IPS-15b (cell line): ENCODE measurements around the gene GRWD1.
A peak's percentile ranks its signal among the peaks of the same experiment; 100 is the strongest.

ENCODE experiments used
- H3K27me3 ChIP-seq: one replicate; pipeline ENCODE4 v1.6.1; 2013; ENCODE audit warnings: low read length; ENCODE audit not compliant: control insufficient read depth, insufficient read depth
- H3K36me3 ChIP-seq: one replicate; pipeline ENCODE4 v1.6.1; 2013; ENCODE audit warnings: low read length; ENCODE audit not compliant: control insufficient read depth, insufficient read depth
- H3K4me1 ChIP-seq: one replicate; pipeline ENCODE4 v1.6.1; 2013; ENCODE audit warnings: mild to moderate bottlenecking, low read length; ENCODE audit not compliant: control insufficient read depth, insufficient read depth
- H3K4me3 ChIP-seq: one replicate; pipeline ENCODE4 v1.5.1; 2013; ENCODE audit warnings: low read depth, low read length
- H3K9ac ChIP-seq: one replicate; pipeline ENCODE4 v1.6.1; 2013; ENCODE audit warnings: low read depth, mild to moderate bottlenecking, low read length
- H3K9me3 ChIP-seq: one replicate; pipeline ENCODE4 v1.6.1; 2013; ENCODE audit warnings: mild to moderate bottlenecking, low read length; ENCODE audit not compliant: control insufficient read depth, insufficient read depth

Gene GRWD1

DNA sequence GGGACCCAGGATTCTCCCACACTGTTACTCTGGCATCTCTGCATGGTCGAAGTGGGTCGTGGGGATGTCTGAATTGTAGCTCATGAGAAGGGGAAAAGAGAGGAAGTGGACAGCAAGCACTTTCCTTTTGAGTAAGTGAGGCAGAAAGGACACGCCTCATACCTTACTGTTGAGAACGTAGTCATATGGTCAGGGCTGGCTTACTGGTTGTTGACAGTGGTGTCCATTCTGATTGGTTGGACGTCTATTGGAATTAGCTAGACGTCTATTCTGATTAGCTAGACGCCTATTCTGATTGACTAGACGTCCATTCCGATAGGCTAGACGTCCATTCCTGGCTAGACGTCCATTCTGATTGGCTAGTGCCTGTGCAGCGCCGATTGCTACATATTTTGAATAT lies 39.9 kb upstream of the GRWD1 start:
- peaks cover 8% of the 10 kb centered on the region for H3K4me1 ChIP-seq
- no peak overlapping the region for H3K4me3 ChIP-seq
- H3K27me3 ChIP-seq: no peaks in the 10 kb centered on the region
- no peaks in the 10 kb centered on the region for H3K36me3 ChIP-seq
- no peak overlapping the region for H3K9ac ChIP-seq
- H3K9me3 ChIP-seq: no peaks in the 10 kb centered on the region

DNA sequence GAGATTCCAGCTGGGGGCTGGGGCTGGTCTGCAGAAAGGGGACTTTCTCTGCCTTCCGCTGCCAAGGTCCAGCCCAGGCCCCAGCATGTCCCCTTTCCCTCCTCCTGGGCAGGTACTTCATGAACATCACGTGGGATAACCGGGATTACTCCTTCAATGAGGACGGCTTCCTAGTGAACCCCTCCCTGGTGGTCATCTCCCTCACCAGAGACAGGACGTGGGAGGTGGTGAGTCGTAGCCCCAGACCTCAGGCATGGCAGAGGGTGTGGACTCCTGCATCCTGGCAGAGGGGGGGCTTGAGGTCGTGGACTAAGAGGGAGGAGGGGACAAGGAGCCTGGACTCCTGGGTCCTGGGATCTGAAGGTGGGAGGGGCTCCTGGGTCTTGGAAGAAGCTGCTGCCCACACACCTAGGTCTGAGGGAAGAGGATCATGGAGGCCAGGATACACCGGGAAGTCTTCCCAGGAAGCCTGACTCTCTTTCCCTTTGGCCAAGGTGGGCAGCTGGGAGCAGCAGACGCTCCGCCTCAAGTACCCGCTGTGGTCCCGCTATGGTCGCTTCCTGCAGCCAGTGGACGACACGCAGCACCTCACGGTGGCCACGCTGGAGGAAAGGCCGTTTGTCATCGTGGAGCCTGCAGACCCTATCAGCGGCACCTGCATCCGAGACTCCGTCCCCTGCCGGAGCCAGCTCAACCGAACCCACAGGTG lies 31.8 kb upstream of the GRWD1 start:
- Histone ChIP-seq H3K9me3 (no peaks in the 10 kb centered on the region), H3K27me3 (no peaks in the 10 kb centered on the region), H3K9ac (no peak overlapping the region), H3K4me3 (peak overlapping the region; percentile 43), H3K4me1 (peaks cover 5% of the 10 kb centered on the region), H3K36me3 (peaks cover 10% of the 10 kb centered on the region)

DNA sequence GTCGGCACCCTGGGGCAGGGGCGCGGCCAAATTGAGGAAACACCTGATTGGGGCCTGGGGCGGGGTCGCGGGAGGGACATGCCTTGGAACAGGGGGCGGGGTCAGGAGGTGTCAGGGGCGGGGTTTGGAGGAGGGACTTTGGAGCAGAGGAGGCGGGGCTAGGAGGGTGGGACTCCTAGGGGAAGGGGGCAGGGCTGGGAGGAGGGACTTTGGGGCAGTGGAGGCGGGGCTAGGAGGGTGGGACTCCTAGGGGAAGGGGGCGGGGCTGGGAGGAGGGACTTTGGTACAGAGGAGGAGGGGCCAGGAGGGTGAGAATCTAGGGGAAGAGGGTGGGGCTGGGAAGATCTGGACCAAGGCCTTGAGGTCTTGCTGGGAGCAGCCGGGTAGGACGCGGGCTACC lies 30.4 kb upstream of the GRWD1 start:
- no peak overlapping the region for H3K9ac ChIP-seq
- no peak overlapping the region for H3K4me3 ChIP-seq
- H3K4me1 ChIP-seq: peaks cover 5% of the 10 kb centered on the region
- H3K9me3 ChIP-seq: no peaks in the 10 kb centered on the region
- H3K36me3 ChIP-seq: peaks cover 10% of the 10 kb centered on the region
- no peaks in the 10 kb centered on the region for H3K27me3 ChIP-seq

DNA sequence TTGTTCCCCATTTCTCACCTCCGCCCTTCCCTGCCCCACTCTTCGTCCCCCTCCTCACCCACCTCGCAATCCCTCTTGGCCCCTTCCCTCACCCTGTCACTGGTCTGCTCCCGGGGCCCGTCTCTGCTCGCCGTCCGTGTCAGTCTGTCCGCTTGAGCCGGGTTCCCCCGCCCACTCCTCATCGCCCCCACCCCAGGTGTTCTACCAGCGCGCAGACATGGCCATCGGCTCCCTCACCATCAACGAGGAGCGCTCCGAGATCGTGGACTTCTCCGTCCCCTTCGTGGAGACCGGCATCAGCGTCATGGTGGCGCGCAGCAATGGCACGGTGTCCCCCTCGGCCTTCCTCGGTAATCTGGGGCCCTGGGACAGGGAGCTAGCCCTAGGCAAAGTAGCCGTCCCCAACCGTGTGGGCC lies 30.0 kb upstream of the GRWD1 start:
- Histone ChIP-seq H3K4me3 (no peak overlapping the region), H3K4me1 (peaks cover 5% of the 10 kb centered on the region), H3K9ac (no peak overlapping the region)

DNA sequence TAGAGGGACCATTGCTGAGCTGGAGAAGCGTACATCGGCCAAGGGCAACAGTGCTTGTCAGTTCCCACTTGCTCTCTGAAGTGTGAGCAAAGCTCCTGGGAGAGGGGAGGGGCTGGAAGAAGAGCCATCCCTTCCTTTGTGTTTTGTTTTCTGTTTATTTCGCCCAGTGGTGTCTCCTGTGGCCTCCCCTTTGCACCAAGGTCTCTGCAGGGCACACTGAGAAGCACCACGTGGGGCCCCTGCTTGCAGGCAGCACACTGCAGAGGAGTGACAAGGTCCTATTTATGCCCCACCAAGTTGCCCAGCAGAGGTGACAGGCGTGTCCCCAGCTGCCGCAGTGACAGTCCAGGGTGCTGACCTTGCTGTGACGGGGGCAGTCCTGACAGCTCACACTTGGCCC lies 28.4 kb upstream of the GRWD1 start:
- peaks cover 5% of the 10 kb centered on the region for H3K4me1 ChIP-seq
- H3K27me3 ChIP-seq: no peaks in the 10 kb centered on the region
- H3K36me3 ChIP-seq: peaks cover 15% of the 10 kb centered on the region
- no peak overlapping the region for H3K4me3 ChIP-seq
- no peak overlapping the region for H3K9ac ChIP-seq
- no peaks in the 10 kb centered on the region for H3K9me3 ChIP-seq

More for the DNA sequence above, 30.0 kb upstream of the GRWD1 start:
- Histone ChIP-seq H3K36me3 (peaks cover 10% of the 10 kb centered on the region), H3K9me3 (no peaks in the 10 kb centered on the region), H3K27me3 (no peaks in the 10 kb centered on the region)

DNA sequence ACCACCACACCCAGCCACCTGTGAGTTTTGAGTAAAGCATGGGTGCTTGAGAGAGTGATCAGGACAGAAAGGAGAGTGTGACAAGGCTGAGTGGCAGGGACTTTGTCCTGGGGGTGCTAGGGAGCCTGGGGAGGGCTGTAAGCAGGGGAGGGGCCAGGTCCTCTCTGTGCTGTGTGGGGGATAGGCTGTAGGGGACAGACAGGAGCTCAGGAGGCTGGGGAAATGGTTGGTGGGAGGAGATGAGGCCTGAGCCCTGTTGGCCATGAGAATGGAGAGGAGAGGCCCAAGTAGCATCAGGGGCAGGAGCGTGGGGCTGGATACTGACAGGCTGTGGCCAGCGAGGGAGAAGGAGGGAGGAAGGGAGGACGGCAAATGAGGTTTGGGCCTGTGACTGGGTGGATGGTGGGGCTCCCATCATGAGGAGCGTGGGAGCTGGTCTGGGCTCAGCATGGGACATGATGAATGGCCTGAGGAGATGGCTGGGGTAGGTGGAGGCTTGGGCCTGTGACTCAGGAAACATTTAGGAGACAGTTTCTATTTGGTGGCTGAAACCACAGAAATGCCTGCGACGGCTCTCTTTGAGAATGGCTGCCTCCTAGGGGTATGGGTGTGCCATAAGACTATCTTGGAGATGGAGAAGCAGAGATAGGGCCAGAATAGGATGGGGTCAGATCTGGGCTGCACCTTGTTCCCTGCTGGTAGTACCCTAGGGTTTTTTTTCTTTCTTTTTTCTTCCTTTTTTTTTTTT lies 27.3 kb upstream of the GRWD1 start:
- H3K4me3 ChIP-seq: no peak overlapping the region
- H3K9ac ChIP-seq: peak overlapping the region; percentile 54
- H3K36me3 ChIP-seq: peaks cover 15% of the 10 kb centered on the region
- peaks cover 5% of the 10 kb centered on the region for H3K4me1 ChIP-seq
- no peaks in the 10 kb centered on the region for H3K27me3 ChIP-seq
- no peaks in the 10 kb centered on the region for H3K9me3 ChIP-seq

DNA sequence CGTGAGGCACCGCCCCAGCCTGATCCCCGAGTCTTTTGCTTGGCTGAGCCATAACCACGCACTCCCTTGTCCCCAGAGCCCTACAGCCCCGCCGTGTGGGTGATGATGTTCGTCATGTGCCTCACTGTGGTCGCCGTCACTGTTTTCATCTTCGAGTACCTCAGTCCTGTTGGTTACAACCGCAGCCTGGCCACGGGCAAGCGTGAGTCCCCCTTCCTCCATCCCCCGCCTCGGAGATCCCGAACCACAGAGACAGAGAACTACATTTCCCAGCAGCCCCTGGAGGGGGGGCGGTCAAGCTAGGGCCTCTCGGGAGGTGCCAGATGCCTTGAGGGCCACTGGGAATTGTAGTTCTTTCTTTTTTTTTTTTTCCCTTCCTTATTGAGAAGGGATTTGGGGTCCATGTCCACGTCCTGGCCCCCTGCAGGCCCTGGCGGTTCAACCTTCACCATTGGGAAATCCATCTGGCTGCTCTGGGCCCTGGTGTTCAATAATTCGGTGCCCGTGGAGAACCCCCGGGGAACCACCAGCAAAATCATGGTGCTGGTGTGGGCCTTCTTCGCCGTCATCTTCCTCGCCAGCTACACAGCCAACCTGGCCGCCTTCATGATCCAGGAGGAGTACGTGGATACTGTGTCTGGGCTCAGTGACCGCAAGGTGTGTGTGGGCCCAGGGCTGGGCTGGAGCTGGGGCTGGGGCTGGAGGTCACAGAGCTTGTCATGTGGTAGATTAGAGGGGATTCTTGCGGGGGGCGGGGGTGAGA lies 26.4 kb upstream of the GRWD1 start:
- H3K27me3 ChIP-seq: no peaks in the 10 kb centered on the region
- peaks cover 15% of the 10 kb centered on the region for H3K36me3 ChIP-seq
- H3K9ac ChIP-seq: no peak overlapping the region
- no peak overlapping the region for H3K4me3 ChIP-seq
- H3K9me3 ChIP-seq: no peaks in the 10 kb centered on the region
- H3K4me1 ChIP-seq: no peaks in the 10 kb centered on the region

DNA sequence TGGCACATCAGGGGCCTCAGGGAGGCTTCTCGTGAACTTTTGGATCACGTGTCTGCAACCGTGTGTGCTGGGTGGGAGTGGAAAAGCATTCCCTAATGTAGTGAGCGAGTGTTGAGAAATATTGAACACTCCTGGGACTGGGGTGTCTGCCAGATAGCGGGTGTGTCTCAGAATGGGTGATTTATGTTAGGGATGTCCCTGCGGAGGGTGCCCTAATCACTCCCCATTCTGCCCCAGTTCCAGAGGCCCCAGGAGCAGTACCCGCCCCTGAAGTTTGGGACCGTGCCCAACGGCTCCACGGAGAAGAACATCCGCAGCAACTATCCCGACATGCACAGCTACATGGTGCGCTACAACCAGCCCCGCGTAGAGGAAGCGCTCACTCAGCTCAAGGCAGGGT lies 24.2 kb upstream of the GRWD1 start:
- Histone ChIP-seq H3K9me3 (no peaks in the 10 kb centered on the region), H3K4me3 (no peak overlapping the region), H3K27me3 (no peaks in the 10 kb centered on the region), H3K9ac (no peak overlapping the region), H3K36me3 (peaks cover 11% of the 10 kb centered on the region), H3K4me1 (peaks cover 2% of the 10 kb centered on the region)

DNA sequence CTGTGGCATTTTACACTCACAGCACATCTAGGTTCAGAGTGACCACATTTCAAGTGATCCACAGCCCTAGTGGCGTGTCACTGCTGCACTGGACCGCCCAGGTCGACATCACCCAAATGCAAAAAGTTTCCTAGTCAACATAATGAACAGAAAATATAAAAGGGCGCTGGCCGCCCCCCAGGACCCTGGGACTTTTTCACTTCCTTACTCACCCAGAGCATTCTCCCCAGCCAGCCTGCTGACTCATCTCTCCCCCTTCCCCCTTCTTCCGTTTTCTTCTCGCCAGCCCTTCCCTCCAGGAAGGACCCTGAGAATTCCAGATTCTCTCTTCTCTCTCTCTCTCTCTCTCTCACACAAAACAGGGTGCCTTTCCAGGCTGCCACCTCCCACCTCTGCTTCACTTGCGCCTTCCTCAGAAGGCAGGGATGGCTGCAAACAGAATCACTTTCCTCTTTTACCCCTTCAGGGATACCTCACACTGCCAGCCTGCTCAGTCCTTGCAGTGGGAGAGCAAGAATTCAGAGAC lies 21.0 kb upstream of the GRWD1 start:
- Histone ChIP-seq H3K9ac (no peak overlapping the region), H3K4me3 (no peak overlapping the region), H3K36me3 (peaks cover 5% of the 10 kb centered on the region)

DNA sequence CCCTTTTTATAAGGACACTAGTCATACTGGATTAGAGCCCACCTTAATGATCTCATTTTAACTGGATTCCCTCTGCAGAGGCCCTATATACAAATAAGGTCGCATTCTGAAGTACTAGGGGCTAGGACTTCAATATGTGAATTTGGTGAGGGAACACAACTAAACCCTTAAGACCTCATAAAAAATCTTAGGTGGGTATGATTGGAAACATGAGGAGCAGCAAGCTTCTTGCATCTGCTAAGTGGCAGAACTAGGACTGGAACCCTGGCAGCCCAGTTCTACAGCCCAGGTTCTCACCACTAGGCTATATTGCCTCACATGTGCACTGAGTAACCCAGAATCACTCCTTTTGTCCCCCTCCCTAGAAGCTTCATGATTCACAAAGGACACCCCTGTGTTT lies 17.1 kb upstream of the GRWD1 start:
- Histone ChIP-seq H3K4me3 (no peak overlapping the region), H3K9me3 (no peaks in the 10 kb centered on the region), H3K36me3 (no peaks in the 10 kb centered on the region), H3K4me1 (peaks cover 2% of the 10 kb centered on the region), H3K9ac (no peak overlapping the region), H3K27me3 (no peaks in the 10 kb centered on the region)

More for the DNA sequence above, 21.0 kb upstream of the GRWD1 start:
- H3K9me3 ChIP-seq: no peaks in the 10 kb centered on the region
- H3K4me1 ChIP-seq: peaks cover 2% of the 10 kb centered on the region
- H3K27me3 ChIP-seq: no peaks in the 10 kb centered on the region

DNA sequence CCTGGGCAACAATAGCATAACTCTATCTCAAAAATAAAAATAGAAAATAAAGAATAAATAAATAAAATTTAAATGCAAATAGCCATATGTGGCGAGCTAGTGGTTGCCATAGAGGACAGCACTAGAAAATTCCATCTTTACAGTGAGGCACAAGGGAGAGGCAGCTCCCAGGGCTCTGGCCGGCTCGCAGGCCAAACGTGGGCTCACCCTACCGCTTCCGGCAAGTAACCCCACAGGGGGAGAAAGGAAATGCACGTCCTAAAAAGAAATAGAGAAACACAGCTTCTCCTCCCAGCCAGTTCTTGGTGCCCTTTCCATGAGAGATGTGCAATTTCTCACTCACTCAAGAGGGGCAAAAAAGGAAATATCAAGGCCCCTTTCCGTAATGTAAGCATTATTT lies 12.4 kb upstream of the GRWD1 start:
- H3K9ac ChIP-seq: no peak overlapping the region
- no peak overlapping the region for H3K4me3 ChIP-seq
- H3K9me3 ChIP-seq: no peaks in the 10 kb centered on the region
- H3K27me3 ChIP-seq: no peaks in the 10 kb centered on the region
- H3K4me1 ChIP-seq: peaks cover 2% of the 10 kb centered on the region
- no peaks in the 10 kb centered on the region for H3K36me3 ChIP-seq
